Eye (tissue), 1 donor: ENCODE measurements around the gene RPN2.
A peak's percentile ranks its signal among the peaks of the same experiment; 100 is the strongest.
"Not testable (repeated sequence)": the region's sequence is repeated elsewhere in the genome, so short reads cannot be mapped to it uniquely, and the experiment has no call there.

Experiments used
- DNase-seq: peaks from one replicate; pipeline ENCODE4 v3.0.0-alpha.2; 2015

RPN2 gene

GRCh38 chr20:37178839-37179682, at the start of gene RPN2, which contains the start of gene MROH8:
TSS of gene RPN2 (plus strand) at chr20:37179330. CDS start at chr20:37179357, 27 bp downstream.
TSS of gene MROH8 (minus strand) at chr20:37179548.
- DNase-seq = peak; percentile 99

- DNase-seq = no peak
Observed at GRCh38 chr20:37131486-37131885, 47.6 kb upstream of the RPN2 start.

- no peak for DNase-seq
Observed at GRCh38 chr20:37133952-37134351, 45.2 kb upstream of the RPN2 start.

GRCh38 chr20:37137547-37137946, 41.6 kb upstream of the RPN2 start:
- no peak for DNase-seq

GRCh38 chr20:37142708-37143107, 36.4 kb upstream of the RPN2 start:
- no peak for DNase-seq

GRCh38 chr20:37144856-37145404, 34.2 kb upstream of the RPN2 start:
- no peak for DNase-seq

- no peak for DNase-seq
Observed at GRCh38 chr20:37147250-37147649, 31.9 kb upstream of the RPN2 start.

GRCh38 chr20:37150864-37151263, 28.3 kb upstream of the RPN2 start:
- DNase-seq = not testable (repeated sequence)

GRCh38 chr20:37151529-37151928, 27.6 kb upstream of the RPN2 start:
- no peak for DNase-seq

GRCh38 chr20:37152284-37152683, 26.8 kb upstream of the RPN2 start:
- no peak for DNase-seq

GRCh38 chr20:37154684-37155298, 24.3 kb upstream of the RPN2 start:
- no peak for DNase-seq

- no peak for DNase-seq
Observed at GRCh38 chr20:37155987-37156386, 23.1 kb upstream of the RPN2 start.

- no peak for DNase-seq
Observed at GRCh38 chr20:37158248-37158647, 20.9 kb upstream of the RPN2 start.

GRCh38 chr20:37160683-37161082, 18.4 kb upstream of the RPN2 start:
- no peak for DNase-seq

GRCh38 chr20:37161830-37162549, 17.1 kb upstream of the RPN2 start:
- no peak for DNase-seq

GRCh38 chr20:37162646-37163045, 16.5 kb upstream of the RPN2 start:
- no peak for DNase-seq

- no peak for DNase-seq
Observed at GRCh38 chr20:37163832-37164554, 15.1 kb upstream of the RPN2 start.

- DNase-seq = no peak
Observed at GRCh38 chr20:37165031-37165430, 14.1 kb upstream of the RPN2 start.

- no peak for DNase-seq
Observed at GRCh38 chr20:37166867-37167266, 12.3 kb upstream of the RPN2 start.

- no peak for DNase-seq
Observed at GRCh38 chr20:37172836-37173235, 6.3 kb upstream of the RPN2 start.

GRCh38 chr20:37179683-37180524, 774 bp downstream of the RPN2 start:
- DNase-seq = no peak

GRCh38 chr20:37185686-37186085, 6.6 kb downstream of the RPN2 start:
- DNase-seq = no peak
